A549 treated with AZD9567 at 1 μM for 4 hours (cell line): Measurements from ENCODE around the gene TK1. TPM values are rescaled to one million over a fixed set of nuclear protein-coding genes. Genes with fewer than 3 reads are reported as not detected.

Experiments used
- total RNA-seq: library from RNA; stranded (reverse); fragments of 200-300 nt; extraction: Qiagen RNA extraction; gene quantifications from 5 replicates; pipeline ENCODE4 v1.2.3, GENCODE V29; 2022; ENCODE audit not compliant: insufficient read depth

The TK1 gene, protein sequence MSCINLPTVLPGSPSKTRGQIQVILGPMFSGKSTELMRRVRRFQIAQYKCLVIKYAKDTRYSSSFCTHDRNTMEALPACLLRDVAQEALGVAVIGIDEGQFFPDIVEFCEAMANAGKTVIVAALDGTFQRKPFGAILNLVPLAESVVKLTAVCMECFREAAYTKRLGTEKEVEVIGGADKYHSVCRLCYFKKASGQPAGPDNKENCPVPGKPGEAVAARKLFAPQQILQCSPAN
- 226 to 260 TPM (median 247 TPM) in 5 replicates for total RNA-seq

DNA sequence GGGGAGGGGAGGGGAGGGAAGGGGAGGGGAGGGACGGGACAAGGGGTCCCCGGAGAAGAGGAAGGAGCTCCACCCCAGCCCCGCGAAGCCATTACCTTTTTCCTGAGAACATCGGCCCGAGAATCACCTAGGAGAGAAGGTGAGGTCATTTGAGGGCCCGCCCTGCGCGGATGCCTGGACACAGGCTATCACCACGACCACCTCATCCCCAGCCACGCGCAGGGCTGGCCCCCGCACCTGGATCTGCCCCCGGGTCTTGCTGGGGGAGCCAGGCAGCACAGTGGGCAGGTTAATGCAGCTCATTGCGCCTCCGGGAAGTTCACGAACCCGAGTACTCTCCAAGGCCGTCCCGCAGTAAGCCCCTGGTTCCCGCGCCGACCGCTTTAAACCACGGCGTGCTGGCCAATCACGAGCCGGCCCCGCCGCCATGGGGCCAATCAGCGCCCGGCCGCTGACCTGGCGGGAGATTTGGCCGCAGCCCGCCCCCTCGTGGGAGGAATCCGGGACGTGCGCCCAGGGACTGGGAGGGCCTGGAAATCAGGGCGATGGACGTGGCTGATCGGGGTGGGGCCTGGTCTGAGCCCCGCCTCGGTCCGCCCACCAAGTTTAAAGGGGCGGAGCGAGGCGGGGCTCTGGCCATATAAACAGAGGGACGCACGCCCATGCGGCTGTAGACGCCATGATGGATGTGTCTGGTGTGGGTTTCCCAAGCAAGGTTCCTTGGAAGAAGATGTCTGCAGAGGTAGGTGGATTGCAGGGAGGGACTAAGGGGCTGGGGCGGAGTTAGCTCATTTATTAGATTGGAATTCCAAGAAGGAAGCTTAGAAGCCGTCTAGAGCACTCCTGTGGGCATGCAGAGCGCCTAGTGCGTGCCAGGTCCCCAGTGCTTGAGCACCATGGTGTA, at the start of gene TK1, which contains the start of gene AFMID:
Gene TK1 (minus strand): TSS at position 361 of the 904 bp plus-strand sequence. CDS start 58 bp downstream, at position 303.
Gene AFMID (plus strand): TSS at position 671 of the 904 bp plus-strand sequence. CDS start 9 bp downstream, at position 680.

DNA sequence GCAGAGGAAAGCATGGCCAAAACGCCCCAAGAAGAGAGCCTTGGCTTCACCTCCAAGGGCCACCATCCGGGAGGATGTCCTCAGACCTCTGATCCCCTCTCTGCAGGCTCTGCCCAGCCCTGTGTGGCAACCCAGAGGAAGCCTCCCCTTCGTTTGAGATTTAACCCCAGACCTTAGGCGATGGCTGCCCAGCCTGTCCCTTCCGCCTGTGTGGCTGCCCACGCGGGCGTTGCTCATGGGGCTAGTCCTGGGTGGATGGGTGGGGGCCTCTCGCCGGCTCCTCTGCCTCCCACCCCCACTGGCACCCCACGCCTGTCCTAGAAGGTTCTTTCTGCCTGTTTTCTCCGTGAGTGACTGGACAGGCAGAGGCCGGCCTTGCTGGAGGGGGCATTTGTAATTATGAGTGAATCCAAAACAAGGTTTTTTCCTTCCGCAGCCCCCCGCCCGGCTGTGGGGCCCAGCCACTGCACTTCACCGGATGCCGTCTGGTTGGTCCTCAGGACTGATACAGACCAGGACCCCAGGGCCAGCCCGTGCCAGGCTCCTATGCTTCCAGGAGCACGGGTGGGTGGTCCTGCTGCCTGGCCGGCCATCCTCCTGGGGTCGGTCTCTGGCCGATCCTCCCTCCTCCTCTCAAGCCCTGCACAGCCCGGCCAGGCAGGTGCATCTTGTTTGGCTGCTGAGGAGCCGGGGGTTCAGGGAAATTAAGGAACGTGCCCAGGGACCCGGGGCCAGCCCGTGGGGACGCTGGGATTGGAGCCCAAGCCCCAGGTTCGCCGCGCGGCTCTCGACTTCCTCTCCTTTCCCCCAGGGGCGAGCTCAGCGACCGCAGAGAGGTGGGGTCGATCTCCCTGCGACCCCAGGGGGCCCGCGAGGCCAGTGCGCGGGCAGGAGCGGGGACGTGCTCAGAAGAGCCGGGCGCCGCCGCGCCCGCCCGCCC, 44.4 kb upstream of the TK1 start, which contains the start of gene TMEM235:
Gene TMEM235 (plus strand): TSS at position 636 of the 940 bp plus-strand sequence. CDS start 393 bp downstream, outside the sequence.

DNA sequence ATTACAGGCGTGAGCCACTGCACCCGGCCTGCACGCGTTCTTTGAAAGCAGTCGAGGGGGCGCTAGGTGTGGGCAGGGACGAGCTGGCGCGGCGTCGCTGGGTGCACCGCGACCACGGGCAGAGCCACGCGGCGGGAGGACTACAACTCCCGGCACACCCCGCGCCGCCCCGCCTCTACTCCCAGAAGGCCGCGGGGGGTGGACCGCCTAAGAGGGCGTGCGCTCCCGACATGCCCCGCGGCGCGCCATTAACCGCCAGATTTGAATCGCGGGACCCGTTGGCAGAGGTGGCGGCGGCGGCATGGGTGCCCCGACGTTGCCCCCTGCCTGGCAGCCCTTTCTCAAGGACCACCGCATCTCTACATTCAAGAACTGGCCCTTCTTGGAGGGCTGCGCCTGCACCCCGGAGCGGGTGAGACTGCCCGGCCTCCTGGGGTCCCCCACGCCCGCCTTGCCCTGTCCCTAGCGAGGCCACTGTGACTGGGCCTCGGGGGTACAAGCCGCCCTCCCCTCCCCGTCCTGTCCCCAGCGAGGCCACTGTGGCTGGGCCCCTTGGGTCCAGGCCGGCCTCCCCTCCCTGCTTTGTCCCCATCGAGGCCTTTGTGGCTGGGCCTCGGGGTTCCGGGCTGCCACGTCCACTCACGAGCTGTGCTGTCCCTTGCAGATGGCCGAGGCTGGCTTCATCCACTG, 27.3 kb upstream of the TK1 start, which contains the start of gene BIRC5:
Gene BIRC5 (plus strand): TSS at position 238 of the 690 bp plus-strand sequence. CDS start 64 bp downstream, at position 302.

DNA sequence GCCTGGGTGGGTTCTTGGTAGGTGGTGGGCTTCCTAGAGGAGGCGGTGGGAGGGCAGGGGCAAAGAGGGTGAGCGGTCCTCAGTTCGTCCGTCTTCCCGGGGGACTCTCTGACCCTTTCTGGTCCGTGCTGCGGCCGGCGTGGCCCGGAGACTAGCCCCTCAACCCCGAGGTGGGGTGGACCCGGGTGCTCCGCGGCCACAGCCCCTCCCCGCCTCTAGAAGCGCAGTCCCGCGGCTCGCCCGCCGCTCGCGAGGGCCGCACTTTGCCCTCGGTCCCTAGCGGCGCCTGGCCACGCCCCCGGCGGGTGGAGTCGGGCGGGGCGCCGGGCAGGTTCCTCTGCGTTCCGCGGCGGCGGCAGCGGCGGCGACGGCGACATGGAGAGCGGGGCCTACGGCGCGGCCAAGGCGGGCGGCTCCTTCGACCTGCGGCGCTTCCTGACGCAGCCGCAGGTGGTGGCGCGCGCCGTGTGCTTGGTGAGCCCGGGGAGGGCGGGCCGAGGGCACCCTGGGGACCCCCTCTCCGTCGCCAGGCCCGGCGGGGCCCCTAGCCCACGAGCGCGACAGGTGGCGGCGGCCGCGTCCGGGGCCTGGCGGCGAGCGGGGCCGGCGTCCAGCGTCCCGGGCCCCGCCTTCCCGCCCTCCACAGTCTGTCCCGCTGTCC, 18.5 kb downstream of the TK1 start, which contains the start of gene SYNGR2:
Gene SYNGR2 (plus strand): TSS at position 340 of the 661 bp plus-strand sequence. CDS start 36 bp downstream, at position 376.

DNA sequence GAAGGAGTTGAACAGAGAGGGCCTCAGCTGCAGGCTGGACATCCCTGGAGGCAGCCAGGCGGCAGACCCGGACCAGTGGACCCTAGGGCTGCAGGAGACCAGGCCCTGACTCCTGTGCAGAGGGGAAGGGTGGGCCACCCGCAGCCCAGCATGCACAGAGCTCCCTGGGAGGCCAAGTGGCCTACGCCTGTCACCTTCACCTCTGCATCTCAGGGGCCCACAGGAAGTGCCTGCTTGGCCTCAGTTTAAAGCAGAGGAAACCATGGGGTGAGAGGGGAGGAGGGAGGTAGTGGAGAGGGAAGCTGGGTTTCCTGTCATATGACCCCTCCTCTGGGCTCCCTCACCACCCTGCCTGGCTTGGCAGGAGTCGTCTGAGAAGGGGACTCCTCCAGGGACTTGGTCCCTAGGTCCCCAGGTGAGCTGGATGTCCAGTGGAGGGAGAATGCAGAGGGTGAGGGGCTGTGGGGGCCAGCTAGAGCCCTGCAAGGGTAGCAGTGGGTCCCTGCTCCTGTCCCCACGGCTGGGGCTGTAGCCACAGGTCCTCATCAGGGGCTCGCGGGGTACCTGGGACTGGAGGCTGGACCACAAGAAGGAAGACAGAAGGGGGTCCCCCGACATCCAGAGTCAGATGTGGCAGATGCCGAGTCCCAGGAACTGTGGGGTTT, 56.3 kb downstream of the TK1 start, which contains the start of gene TMC8:
Gene TMC8 (plus strand): TSS at position 335 of the 665 bp plus-strand sequence. CDS start 818 bp downstream, outside the sequence.

DNA sequence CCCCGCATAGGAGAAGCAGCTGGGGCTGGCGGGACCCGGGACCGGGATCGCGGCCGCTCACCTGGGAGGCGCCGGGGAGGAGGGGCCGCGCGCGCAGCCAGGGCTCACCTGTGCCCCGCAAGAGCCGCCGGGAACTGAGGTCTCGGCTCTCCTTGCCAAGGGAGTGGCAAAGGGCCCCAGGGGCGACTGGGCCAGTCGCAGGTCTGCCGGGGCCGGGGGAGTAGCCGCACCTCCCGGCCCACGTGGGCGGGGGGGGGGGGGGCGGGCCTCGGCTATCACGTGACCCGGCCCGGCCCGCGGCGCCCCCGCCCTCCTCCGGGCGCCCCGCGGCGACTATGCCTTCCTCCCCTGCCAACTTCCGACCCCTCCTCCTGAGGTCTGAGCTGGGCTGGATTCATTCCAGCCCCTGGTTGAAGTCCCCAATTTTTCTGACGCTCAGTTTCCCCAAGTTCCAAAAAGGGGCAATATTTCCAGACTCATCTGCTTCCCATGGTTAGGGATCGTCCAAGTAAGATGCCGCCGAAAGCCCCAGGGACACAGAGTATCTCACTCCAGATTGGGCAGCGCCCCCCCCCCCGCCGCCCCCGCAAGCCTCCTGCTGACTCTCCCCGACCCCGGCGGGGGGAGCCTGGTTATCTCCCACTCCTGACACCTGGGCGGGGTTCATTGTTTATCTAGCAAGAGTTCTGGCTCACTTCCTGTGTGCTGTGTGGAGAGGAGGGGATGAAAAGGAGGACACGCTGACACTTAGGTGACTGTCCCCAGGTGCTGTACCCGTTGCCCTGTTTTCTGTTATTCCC, 58.1 kb downstream of the TK1 start, which contains the start of gene TMC6:
Gene TMC6 (minus strand): TSS at position 205 of the 800 bp plus-strand sequence. CDS start 1,923 bp downstream, outside the sequence.

Other genes starting within 250 kb of the TK1 start
- 1.8 to 4.9 TPM (median 2.4 TPM) in 5 replicates for gene TNRC6C, start 228.3 kb downstream of the TK1 start, total RNA-seq
- gene TMC6, start 58.3 kb downstream of the TK1 start, total RNA-seq: 7.9 to 15.2 TPM (median 13.4 TPM) in 5 replicates
- gene TMC8, start 56.3 kb downstream of the TK1 start, total RNA-seq: 0.17 to 0.29 TPM (median 0.26 TPM) in 4 of 5 replicates, not detected in the other
- not detected in 5 replicates for gene C17orf99, start 40.7 kb downstream of the TK1 start, total RNA-seq
- 144 to 216 TPM (median 195 TPM) in 5 replicates for gene SYNGR2, start 18.5 kb downstream of the TK1 start, total RNA-seq
- 36.7 to 69.3 TPM (median 40.6 TPM) in 5 replicates for gene AFMID, start 310 bp upstream of the TK1 start, total RNA-seq
- 93.9 to 145 TPM (median 99.0 TPM) in 5 replicates for gene BIRC5, start 27.2 kb upstream of the TK1 start, total RNA-seq
- gene TMEM235, start 44.6 kb upstream of the TK1 start, total RNA-seq: not detected in 5 replicates
- gene SOCS3, start 173.0 kb upstream of the TK1 start, total RNA-seq: 19.8 to 42.2 TPM (median 35.0 TPM) in 5 replicates
- gene PGS1, start 191.6 kb upstream of the TK1 start, total RNA-seq: 19.5 to 27.8 TPM (median 24.5 TPM) in 5 replicates